Hypothalamus (tissue), 51 donors: ENCODE data around the gene SATB1.
A peak's percentile ranks its signal among the peaks of the same experiment; 100 is the strongest.
"Not testable (repeated sequence)": the region's sequence is repeated elsewhere in the genome, so short reads cannot be mapped to it uniquely, and the experiment has no call there.

Experiments
- DNase-seq, 51 donors: peaks; one replicate each; lab custom pipeline; 2025; lab: John Stamatoyannopoulos, UW

SATB1 gene

DNA sequence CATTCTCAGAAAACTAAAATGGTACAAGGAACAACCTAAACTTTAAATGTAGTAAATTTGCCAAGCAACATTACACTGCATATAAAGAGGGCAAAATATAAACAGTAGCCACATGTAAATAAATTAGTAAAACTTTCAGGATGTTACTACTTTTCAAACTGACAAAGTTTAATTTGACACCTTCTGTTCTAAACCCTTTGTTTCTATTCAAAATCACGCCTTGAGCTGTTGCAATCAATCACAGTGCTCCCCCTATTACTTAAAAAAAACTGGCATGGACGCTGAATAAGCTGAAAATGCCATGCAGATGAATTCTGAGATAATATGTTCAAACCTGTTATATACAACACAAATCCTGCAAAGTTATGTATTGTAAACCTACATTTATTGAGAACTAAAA is 69.3 kb downstream of the SATB1 start:
- no peak for DNase-seq

DNA sequence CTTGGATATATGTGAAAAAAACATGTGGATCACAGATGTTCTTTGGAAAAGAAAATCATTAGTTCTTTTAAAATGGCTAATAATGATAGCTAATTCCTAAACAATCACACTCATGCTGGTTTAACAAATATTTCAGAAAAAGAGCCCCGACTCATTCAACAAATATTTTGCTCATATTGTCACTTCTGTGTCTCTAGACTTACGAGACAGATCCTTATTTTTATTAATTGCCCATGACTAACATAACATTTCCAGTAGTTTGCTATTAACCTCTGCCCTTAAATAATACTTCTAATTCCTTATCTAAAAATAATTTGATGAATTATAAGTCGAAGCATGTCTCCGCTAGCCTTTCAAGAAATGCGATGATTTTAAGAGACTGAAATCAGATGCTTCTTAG is 70.4 kb downstream of the SATB1 start:
- DNase-seq, result no peak

DNA sequence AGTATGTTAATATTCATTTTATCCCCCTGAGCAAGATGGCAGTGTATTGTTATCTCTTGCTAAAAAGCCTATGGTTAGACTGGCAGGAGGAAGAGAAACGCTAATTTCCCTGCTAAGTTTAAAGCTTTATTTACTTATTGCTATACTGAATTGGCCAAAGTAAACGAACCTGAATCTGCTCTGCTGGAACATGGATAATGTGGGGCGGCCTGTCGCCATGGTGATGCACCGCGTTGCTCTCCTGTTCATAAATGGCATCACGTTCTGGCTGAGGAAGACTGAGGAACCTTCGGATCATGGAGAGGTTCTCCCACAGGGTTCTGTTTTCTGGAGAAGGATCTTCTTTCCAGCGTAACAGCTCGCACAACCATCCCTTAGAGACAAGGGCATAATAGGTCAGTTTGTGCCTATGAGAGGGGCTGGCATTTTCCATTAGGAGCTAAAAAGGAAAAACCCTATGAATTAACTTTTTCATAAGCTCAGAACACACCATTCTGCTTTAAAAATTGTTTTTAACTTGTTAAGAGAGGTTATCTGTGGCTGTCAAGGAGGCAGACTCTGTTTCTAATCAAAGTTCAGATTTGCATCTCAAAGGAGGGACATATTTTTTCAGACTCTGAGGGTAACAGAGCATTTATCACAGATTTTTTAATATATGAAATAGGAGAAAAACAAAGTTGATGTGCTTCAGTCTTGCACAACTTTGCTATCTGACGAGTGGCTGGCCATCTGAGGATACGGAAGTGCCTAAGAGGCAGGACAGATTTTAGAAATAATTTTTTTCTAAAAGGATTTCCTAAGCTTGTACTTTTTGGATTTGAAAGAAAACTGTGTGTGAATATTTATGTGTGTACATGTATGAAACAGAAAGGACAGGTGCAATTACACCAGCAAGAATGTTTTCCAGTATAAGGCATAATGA is 73.1 kb downstream of the SATB1 start:
- DNase-seq, result peak in 5 of 51 donors; percentile 1 to 20 (median 6)

DNA sequence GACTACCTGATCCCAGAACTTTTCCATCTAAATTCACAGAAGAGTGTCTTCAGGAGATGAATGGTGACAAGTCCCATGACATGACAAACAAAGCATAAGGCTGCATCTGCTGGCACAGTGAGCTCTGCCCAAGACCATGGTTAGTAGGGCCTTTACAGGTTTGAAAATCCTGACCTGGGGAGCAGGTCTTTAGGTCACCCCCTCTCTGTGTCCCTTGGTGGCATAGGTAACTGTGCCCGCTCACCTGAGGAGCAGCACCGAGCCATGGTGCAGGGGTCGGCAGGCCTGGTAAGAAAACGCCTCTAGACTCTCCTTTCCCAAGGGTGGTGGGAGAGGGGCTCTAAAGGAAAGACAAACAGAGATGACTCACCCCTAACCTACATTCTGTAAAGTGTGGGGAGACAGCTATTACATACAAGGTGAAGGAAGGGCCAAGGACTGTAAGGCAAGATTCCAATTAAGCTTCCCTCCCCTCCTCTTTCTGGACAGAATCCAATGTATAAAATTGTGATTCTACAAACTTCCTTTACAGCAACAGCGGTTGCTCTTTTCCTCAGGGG is 74.0 kb downstream of the SATB1 start:
- no peak for DNase-seq

DNA sequence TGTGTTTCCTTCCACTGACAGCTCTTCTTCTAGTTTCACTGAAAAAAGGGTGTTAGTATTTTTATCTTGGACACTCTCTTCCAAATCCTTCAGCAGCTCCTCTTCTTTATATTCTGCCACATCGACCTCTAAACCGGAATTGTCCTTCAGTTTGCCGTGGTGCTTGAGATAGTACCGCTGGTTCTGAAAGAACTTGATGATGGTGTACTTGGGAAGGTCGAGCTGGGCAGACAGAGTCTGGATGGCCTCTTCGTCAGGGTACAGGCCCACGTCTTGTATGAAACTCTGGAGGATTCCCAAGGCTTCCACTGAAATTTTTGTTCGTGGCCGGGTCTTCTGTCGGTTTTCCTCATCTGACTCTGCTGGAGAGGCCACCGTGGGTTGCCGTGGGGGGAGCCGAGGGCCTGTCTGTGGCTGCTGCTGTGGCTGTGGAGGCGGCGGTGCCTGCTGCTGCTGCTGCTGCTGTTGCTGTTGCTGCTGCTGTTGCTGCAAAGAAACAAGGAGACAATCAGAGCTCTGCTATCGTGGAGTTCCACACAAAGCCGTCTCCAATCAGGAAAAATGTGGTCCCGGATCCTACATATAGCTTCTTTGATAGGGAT is 75.8 kb downstream of the SATB1 start:
- peak in 6 of 51 donors; percentile 4 to 13 (median 8) for DNase-seq

DNA sequence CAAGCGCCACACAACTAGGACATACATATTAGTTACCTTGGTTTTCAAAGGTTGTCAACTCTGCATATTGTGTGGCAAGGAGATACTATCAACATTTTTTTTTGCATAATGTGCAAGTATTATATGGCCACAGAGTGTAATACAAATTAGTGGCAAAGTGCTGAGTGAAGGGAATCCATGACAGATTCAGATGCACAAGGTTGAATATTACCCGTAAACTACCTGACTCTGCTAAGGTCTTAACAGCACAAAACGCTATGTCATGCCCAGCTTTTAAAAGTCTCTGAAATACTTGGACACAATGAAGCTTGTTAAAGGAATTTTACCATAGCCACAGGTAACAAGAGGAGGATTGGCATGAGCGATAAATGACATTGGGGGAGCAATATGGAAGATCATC is 79.0 kb downstream of the SATB1 start:
- no peak for DNase-seq

DNA sequence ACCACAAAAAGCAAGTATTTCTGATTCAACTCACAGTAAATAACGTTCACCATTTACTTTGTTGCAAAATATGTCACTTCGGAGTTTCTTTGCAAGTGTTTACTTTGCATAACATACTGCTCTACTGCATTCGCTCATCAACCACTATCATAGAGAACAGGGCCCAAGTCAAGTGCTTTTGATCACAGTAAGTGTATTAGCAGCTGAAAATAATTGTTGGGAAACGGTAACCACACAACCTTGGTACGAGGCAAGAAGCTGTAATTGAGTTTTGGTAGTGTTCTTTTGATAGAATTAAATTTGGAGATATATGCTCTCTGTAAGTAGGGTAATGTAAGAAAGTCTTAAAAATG is 80.1 kb downstream of the SATB1 start:
- DNase-seq, result no peak

DNA sequence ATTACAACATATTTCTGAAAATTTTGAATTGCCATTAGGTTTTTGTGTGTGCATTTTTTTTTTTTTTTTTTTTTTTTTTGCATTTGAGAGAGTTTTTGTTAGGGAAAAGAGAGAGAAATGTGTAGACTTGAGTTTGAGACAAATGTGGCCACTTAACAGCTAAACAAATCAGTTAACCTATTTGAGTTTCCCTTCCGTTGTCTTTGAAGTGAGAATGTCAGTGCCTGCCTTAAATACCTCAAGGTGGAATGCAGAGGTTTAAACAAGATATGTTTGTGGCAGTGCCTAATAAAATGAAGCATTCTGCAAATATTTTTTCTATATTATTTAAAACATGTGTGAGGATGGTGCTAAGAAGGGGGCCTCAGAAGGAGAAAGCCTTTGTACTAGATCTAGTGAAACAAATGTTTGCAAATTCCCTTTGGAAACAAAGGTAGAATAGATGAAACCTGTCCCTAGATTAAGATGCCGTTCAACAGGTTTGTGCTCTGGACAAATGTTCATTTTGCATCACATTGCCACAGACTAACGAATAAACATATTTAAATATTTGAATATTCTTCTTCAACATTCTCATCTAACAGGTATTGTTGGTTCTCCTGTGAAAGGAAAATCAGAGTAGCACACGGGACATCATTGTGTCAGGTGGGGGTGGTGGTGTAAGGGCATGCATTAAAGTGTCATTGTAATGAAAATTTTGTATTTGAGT is 80.7 kb downstream of the SATB1 start:
- DNase-seq, result no peak

DNA sequence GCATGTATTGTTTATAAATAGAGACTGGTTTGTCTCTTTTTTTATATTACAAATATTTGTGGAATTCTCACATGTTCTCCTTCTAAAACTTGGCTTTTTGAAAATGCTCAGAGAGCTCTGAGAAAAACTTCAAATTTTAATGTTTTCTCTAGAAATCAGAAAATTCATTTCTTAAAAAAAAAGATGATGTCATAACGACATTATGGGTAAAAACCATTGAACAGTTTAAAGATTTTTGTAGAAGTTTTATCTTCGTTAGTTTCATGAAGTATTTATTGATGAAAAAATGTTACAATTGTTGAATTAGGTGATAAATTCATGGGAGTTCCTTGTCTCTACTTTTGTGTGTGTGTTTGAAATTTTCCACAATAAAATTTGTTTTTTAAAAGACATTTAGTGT is 81.3 kb downstream of the SATB1 start:
- no peak for DNase-seq

DNA sequence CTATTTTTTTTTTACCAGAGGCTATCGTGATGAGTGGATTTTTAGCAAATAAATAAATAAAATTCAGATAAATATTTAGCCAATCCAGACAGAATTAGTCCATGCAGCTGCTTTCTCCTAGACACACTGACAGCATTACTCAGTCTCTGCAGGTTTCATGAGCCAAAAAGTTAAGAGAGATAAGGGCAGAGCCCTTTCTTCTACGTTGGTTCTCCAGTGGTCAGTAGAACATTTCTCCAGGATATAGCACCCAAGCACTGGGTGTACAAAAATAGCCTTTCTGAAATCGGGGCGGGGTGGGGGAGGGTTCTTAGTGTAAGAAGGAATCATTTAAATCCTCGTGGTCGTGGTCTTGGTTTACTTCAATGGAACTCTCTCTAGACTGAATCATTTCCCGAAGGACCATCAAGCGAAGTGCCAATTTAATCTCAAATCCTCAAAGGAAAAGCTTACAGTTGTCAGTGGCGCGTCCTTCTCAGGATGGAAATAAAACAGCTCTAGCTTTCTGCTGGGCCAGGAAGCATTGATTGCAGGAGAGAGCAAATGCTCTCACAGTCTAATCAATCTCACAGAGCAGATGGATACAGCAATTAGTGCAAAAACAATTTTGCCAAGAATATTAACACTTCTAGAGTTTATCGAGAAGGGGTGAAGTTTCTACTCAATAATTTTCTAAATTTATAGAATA is 86.2 kb downstream of the SATB1 start:
- DNase-seq, result no peak

DNA sequence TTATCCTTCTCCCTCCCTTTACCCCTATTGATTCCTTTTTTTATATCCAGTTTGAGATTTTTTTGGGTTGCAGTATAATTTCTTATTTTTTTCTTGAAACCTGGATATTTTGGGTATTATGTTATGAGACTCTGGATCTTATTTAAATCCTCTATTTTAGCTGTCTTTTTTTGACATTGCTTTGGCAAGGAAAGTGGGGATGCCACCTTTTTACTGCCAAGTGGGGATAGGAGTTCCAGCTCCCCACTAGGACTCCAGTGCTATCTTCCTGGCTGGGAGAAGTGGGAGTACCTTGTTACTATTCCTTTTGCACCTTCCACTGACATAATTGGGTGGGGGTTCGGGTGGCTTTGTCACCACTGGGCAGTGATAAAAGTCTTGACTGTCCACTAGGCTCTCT is 87.9 kb downstream of the SATB1 start:
- no peak for DNase-seq

DNA sequence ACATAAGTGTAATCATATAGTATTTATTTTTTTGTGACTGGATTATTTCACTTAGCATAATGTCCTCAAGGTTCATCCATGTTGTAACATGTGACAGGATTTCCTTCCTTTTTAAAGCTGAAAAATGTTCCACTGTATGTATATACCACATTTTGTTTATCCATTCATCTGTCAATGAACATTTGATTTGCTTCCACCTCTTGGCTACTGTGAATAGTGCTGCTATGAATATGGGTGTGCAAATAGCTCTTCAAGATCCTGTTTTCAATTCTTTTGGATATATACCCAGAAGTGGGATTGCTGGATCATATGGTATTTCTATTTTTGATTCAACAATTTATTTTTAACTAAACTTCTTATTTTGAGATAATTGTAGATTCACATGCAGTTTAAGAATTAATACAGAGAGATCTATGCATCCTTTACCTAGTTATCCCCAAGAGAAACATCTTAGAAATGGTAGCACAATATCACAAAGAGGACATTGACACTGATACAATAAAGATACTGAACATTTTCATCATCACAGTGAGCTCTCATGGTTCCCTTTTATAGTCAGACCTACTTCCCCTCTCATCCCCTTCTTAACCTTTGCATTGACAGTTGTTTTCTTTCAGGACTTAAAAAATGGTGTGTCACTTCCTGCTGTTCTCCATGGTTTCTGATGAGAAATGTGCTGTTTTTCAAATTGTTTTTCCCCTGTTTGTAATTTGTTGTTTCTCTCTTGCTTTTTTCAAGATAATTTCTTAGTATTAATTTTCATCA is 90.1 kb downstream of the SATB1 start:
- no peak for DNase-seq

DNA sequence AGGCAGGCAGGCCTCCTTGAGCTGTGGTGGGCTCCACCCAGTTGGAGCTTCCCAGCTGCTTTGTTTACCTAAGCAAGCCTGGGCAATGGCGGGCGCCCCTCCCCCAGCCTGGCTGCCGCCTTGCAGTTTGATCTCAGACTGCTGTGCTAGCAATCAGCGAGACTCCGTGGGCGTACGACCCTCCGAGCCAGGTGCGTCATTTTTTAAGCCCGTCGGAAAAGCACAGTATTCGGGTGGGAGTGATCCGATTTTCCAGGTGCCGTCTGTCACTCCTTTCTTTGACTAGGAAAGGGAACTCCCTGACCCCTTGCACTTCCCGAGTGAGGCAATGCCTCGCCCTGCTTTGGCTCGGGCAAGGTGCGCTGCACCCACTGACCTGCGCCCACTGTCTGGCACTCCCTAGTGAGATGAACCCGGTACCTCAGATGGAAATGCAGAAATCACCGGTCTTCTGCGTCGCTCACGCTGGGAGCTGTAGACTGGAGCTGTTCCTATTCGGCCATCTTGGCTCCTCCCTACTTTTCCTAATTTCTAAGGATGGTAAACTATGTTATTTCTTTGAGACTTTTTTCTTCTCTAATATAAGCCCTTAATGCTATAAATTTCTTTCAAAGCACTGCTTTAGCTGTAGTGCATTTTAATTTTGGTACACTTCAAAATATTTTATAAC is 94.2 kb downstream of the SATB1 start:
- not testable (repeated sequence) for DNase-seq

DNA sequence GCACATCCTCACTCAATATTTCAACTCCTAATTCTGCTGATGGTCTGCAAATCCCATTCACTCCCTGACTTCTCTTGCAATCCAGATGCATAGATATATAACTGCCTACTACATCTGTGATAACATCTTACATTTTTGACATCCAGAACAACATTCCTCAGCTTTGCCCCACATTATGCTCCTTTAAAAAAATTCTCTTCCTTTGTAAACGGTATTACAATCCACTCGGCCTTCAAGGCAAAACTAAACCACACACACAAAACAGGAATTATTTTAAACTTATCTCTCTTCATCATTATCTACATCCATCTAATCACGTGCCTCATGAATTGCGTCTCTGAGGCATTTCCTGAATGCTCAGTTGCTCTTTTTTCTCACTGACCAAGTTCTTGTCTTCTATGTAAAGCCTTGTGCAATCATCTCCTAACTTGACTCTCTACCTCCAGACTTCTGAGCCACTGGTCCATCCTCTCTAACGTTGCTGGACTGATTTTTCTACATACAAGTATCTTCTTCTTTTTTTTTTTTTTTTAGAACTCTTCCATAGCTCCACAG is 117.0 kb downstream of the SATB1 start:
- no peak for DNase-seq

DNA sequence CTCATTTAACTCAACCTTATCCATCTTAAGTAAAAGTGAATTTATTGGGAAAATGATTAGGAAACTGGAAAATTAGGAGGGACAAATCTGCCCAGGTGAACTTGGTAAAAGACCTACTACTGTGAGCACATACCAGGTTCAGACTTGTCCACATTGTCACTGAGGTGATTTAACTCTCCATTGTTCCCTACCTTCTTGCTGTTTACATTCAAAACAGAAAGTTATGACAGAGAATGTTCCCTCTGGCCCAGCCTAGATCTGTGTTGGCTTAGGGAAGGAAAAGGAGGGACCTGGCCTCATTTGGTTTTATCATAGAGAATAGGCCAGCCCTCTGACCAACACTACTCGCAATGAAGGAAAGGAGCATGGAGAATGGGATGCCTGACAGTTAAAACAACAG is 117.6 kb downstream of the SATB1 start:
- DNase-seq, result no peak

DNA sequence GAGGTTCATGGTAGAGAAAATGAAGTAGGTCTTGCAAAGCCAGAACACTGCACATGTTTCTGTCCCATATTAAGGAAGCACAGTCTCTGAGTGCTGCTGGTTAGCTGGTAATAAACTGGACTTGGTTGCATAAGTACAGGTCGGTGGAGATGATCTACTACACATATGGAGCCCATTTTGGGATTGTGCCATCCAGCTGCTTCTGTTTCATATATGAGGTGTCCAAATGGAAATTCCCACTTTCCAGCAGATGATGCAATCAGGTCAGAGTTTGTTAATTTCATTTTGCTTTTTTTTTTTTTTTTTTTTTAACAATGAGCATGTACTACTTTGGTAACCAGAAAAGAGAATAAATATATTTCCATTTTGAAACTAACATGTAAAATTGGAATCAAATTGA is 122.6 kb downstream of the SATB1 start:
- DNase-seq, result no peak

DNA sequence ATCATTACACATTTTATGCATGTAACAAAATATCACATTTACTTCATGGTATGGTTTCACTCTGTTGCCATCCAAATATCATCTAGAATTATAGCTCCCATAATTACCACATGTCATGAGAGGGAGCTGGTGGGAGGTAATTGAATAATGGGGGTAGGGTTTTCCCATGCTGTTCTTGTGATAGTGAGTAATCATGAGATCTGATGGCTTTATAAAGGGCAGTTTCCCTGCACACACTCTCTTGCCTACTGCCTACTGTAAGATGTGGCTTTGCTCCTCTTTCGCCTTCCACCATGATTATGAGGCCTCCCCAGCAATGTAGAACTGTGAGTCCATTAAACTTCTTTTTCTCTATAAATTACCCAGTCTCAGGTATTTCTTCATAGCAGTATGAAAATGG is 123.4 kb downstream of the SATB1 start:
- DNase-seq, result no peak

DNA sequence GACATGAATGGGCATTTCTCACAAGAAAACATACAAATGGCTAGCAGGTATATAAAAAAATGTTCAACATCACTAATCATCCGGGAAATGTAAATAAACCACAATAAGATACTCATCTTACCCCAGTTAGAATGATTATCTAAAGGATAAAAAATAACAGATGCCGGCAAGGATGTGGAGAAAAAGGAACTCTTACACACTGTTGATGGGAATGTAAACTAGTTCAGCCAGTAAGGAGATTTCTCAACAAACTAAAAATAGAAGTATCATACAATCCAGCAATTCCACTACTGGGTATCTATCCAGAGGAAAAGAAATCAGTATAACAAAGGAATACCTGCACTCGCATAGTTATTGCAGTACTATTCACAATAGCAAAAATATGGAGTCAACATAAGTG is 124.2 kb downstream of the SATB1 start:
- DNase-seq, result no peak

DNA sequence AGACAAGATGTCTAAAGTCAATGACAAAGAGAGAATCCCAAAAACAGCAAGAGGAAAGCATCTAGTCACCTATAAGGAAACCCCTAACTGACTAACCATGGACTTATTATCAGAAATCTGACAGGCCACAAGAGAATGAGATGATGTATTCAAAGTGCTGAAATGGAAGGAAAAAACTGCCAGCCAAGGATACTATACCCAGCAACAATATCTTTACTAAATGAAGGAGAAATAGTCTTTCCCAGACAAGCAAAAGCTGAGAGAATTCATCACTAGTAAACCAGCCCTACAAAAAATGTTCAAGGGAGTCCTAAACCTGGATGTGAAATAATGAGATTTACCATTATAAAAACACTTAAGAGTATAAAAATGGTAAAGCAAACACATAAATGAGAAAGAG is 128.0 kb downstream of the SATB1 start:
- DNase-seq, result no peak
